Loucy (cell line): Measurements from ENCODE around the gene VANGL2.

Source experiments
- CTCF ChIP-seq: fragments of 200-600 bp; sonication (generic); conservative IDR thresholded peaks from 2 replicates; pipeline ENCODE4 v1.5.1; 2014; ENCODE audit warnings: mild to moderate bottlenecking, antibody characterized with exemption, low read length
- EZH2phosphoT487 ChIP-seq: fragments of 200-600 bp; IDR thresholded peaks from 2 replicates; pipeline ENCODE4 v1.6.1; 2018; ENCODE audit warnings: antibody characterized with exemption, mild to moderate bottlenecking, moderate library complexity, borderline replicate concordance

- TF ChIP-seq CTCF (no peak), EZH2phosphoT487 (no peak)
These were observed 50.9 kb downstream of the VANGL2 start for GRCh38 chr1:160451119-160451858.
